Coronary artery (tissue), 2 donors: ENCODE results near the gene HPSE2.
"Not testable (repeated sequence)": the region's sequence is repeated elsewhere in the genome, so short reads cannot be mapped to it uniquely, and the experiment has no call there.

Experiments
- DNase-seq: peaks from one replicate; pipeline ENCODE4 v3.0.0-alpha.2; 2017; ENCODE audit warnings: low spot score
- H3K27ac ChIP-seq, 2 donors: fragments of 200-600 bp; sonication (generic); one replicate each; pipeline ENCODE4 v1.5.1; 2016 to 2019
- H3K4me3 ChIP-seq: fragments of 200-600 bp; sonication (generic); 2 replicates; pipeline ENCODE4 v1.5.1; 2016; ENCODE audit warnings: mild to moderate bottlenecking, moderate library complexity
- TF ChIP-seq, protein P1 (sequence below): fragments of 200-600 bp; sonication (generic); IDR thresholded peaks from one replicate; pipeline ENCODE4 v1.5.1; 2019; ENCODE audit warnings: antibody characterized with exemption

Gene HPSE2

GRCh38 chr10:99143651-99144050, 92.0 kb downstream of the HPSE2 start:
- Histone ChIP-seq H3K4me3 (no peak overlapping the region), H3K27ac (no peak overlapping the region)
- DNase-seq = no peak
- TF ChIP-seq, protein P1, sequence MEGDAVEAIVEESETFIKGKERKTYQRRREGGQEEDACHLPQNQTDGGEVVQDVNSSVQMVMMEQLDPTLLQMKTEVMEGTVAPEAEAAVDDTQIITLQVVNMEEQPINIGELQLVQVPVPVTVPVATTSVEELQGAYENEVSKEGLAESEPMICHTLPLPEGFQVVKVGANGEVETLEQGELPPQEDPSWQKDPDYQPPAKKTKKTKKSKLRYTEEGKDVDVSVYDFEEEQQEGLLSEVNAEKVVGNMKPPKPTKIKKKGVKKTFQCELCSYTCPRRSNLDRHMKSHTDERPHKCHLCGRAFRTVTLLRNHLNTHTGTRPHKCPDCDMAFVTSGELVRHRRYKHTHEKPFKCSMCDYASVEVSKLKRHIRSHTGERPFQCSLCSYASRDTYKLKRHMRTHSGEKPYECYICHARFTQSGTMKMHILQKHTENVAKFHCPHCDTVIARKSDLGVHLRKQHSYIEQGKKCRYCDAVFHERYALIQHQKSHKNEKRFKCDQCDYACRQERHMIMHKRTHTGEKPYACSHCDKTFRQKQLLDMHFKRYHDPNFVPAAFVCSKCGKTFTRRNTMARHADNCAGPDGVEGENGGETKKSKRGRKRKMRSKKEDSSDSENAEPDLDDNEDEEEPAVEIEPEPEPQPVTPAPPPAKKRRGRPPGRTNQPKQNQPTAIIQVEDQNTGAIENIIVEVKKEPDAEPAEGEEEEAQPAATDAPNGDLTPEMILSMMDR = no peak

DNA sequence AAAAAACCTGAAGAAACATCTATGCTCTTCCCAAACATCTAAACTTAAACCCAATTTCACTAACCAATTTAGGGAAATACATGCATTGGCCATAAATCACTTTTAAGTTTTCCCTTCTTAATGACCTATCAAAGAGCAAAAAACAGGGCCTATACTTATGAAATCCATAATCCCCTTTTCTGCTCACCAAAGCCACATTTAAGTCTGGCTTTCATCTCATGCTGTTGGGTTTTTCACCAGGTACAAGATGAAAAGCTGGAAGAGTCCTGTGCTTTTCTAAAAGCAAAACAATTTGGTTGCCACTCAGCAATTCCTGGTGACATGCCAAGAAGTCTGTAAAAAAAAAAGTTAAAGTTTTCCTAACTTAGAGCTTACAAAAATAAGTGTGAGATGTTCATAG, 92.6 kb downstream of the HPSE2 start:
- DNase-seq = no peak
- Histone ChIP-seq H3K4me3 (no peak overlapping the region), H3K27ac (no peak overlapping the region)
- TF ChIP-seq, protein P1 = no peak

- not testable (repeated sequence) for DNase-seq, H3K27ac ChIP-seq, H3K4me3 ChIP-seq
Observed at GRCh38 chr10:99132897-99133296, 102.8 kb downstream of the HPSE2 start.

- TF ChIP-seq, protein P1 = no peak
- no peak for DNase-seq
- H3K27ac ChIP-seq = no peak overlapping the region
- no peak overlapping the region for H3K4me3 ChIP-seq
Observed at GRCh38 chr10:99125879-99126278, 109.8 kb downstream of the HPSE2 start.

DNA sequence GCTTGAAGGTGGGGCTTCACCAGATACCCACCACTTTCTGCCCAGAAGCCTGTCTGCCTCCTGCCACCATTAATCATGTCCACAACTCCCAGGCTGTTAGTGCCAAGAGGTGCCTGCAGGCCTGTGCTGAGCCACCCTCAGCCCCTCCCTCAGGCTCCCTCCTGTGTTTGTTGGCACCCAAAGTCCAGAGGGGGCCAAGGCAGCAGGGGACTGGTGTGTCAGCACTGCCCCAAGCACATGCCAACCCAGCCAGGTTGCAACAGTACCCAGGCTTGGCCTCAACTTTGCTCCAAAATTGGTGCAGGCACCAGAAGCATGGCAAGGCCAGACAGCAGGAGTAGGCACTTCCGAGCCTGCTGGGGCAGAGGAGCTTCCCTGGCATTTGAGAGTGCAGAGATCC, 111.3 kb downstream of the HPSE2 start:
- no peak for DNase-seq
- TF ChIP-seq, protein P1 = no peak
- peak overlapping the region in 1 of 2 donors; percentile 37 for H3K27ac ChIP-seq
- H3K4me3 ChIP-seq = no peak overlapping the region

GRCh38 chr10:99123851-99124250, 111.8 kb downstream of the HPSE2 start:
- DNase-seq = peak; percentile 69
- TF ChIP-seq, protein P1 = no peak
- H3K27ac ChIP-seq = peak overlapping the region in 1 of 2 donors; percentile 37
- no peak overlapping the region for H3K4me3 ChIP-seq

DNA sequence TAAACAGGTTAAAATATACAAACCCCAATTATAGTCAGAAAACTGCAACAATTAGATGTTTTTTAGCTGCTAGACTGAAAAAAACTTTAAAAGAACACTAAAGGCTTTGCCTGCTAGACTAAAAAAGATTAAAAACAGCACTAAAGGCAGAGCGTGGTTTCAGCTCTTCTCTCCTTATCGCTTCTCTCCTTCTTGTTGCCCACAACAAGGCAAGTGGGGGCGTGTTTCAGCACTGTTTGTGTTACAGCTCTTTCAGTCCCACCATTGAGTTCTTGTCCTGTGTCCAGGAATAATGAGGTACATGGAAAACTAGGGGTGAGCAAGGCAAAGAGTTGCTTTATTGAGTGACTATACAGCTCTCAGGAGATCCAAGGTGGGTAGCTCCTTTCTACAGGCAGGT, 112.3 kb downstream of the HPSE2 start:
- TF ChIP-seq, protein P1 = no peak
- H3K27ac ChIP-seq = no peak overlapping the region
- DNase-seq = no peak
- H3K4me3 ChIP-seq = no peak overlapping the region

- H3K4me3 ChIP-seq = no peak overlapping the region
- TF ChIP-seq, protein P1 = no peak
Observed at GRCh38 chr10:99119258-99119748, 116.3 kb downstream of the HPSE2 start.

More at GRCh38 chr10:99119258-99119748, 116.3 kb downstream of the HPSE2 start:
- DNase-seq = no peak
- H3K27ac ChIP-seq = no peak overlapping the region
